ENCODE results near the gene IMPDH1.

DNA sequence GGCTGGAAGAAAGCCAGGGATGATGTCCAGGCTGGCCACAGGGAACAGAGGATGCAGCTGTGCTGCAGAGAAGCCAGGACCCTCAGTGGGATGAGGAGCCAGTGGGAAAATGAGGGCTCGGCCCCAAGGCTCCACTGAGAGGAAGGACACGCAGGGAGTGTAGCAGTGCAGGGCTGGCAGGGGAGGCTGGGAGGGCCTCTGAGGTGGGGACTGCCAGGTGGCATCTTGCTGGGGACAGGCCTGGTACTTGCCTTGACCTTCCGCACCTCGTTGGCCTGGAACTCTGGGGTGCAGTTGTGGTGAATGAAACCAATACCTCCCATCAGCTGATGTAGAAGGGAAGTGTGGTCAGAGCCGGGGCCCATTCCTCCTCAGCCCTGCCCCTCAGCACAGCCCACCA lies 9.2 kb downstream of the IMPDH1 start:
- no peak for TF ChIP-seq CTCF (IDR thresholded peaks at IDR 0.05)
- no peak for TF ChIP-seq POLR2A (IDR thresholded peaks at IDR 0.05)

Data from testis (tissue), 2 donors.